ENCODE data around the gene CDC42. TPM values are rescaled to one million over a fixed set of nuclear protein-coding genes. Genes with fewer than 3 reads are reported as not detected.
A peak's percentile ranks its signal among the peaks of the same experiment; 100 is the strongest.
"Not testable (repeated sequence)": the region's sequence is repeated elsewhere in the genome, so short reads cannot be mapped to it uniquely, and the experiment has no call there.

The CDC42 gene
- total RNA-seq, 4 donors from 2014 or later = 186 to 260 (median 205) TPM

- TF ChIP-seq CTCF (IDR thresholded peaks at IDR 0.05) = no peak
- ATAC-seq (ENCODE audit: low FRiP score) (no peak), DNase-seq (ENCODE audit: low spot score) (no peak)
Observed at GRCh38 chr1:22080191-22080590, 27.7 kb downstream of the CDC42 start.

- DNase-seq (ENCODE audit: low spot score) (no peak), ATAC-seq (ENCODE audit: low FRiP score) (no peak)
- no peak for TF ChIP-seq CTCF (IDR thresholded peaks at IDR 0.05)
Observed at GRCh38 chr1:22088331-22088730, 35.8 kb downstream of the CDC42 start.

GRCh38 chr1:22089134-22089571, 36.6 kb downstream of the CDC42 start:
- TF ChIP-seq CTCF (IDR thresholded peaks at IDR 0.05) = no peak
- ATAC-seq (ENCODE audit: low FRiP score) (peak; percentile 25), DNase-seq (ENCODE audit: low spot score) (no peak)

GRCh38 chr1:22089787-22090186, 37.3 kb downstream of the CDC42 start:
- no peak for TF ChIP-seq CTCF (IDR thresholded peaks at IDR 0.05)
- DNase-seq (ENCODE audit: low spot score) (no peak), ATAC-seq (ENCODE audit: low FRiP score) (no peak)

GRCh38 chr1:22090867-22091266, 38.4 kb downstream of the CDC42 start:
- ATAC-seq (ENCODE audit: low FRiP score) (no peak), DNase-seq (ENCODE audit: low spot score) (no peak)
- TF ChIP-seq CTCF (IDR thresholded peaks at IDR 0.05) = no peak

- DNase-seq (ENCODE audit: low spot score); ATAC-seq (ENCODE audit: low FRiP score): not testable (repeated sequence)
Observed at GRCh38 chr1:22092026-22092768, 39.7 kb downstream of the CDC42 start.

GRCh38 chr1:22093513-22093912, 41.0 kb downstream of the CDC42 start:
- ATAC-seq (ENCODE audit: low FRiP score) (no peak), DNase-seq (ENCODE audit: low spot score) (no peak)
- no peak for TF ChIP-seq CTCF (IDR thresholded peaks at IDR 0.05)
